HCEC 1CT (cell line): ENCODE data around the gene CACNG4.
A peak's percentile ranks its signal among the peaks of the same experiment; 100 is the strongest.
"Not testable (repeated sequence)": the region's sequence is repeated elsewhere in the genome, so short reads cannot be mapped to it uniquely, and the experiment has no call there.

Experiments used
- DNase-seq: peaks from one replicate; pipeline ENCODE4 v3.0.0-alpha.2; 2017

Gene CACNG4

GRCh38 chr17:67018471-67019434 lies 54.2 kb downstream of the CACNG4 start:
- DNase-seq: no peak

DNA sequence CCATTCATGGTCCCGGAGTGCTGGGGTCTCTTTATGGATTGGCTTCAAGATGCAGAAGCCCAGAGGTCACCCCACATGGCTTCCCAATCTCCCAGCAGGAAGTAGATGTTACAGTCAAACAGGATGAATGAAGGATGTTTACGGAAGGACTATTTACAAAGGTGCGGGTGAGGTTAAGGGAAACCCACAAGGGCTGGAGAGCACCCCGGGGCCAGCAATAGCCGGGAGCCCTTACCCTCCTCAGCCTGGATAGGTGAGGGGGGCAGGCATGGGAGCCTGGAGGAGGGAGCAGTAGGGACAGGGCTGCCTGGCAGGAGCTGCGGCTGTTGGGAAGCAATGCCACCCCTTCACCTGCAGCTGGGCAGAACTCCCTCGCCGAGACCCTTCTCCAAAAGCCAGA lies 55.3 kb downstream of the CACNG4 start:
- DNase-seq: no peak

GRCh38 chr17:67020293-67020766 lies 55.8 kb downstream of the CACNG4 start:
- no peak for DNase-seq

DNA sequence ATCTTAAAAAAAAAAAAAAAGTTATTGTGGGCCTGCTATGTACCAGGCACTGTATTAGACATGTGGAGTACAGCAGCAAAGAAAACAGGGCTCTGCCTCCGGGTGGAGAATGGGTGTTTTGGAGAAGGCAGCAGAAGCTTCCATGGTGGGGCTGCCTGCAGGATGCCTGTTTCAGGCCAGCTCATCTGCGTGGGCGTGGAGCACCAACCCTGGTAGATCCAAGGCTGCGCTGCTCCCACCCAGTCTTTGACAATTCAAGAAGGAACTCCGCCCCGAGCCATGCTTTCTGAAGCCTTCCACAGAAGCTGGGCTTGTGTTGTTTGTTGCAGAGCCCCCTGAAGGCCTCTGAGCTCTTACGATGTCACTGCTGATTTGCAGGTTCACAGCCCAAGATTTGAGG lies 56.7 kb downstream of the CACNG4 start:
- DNase-seq: no peak

DNA sequence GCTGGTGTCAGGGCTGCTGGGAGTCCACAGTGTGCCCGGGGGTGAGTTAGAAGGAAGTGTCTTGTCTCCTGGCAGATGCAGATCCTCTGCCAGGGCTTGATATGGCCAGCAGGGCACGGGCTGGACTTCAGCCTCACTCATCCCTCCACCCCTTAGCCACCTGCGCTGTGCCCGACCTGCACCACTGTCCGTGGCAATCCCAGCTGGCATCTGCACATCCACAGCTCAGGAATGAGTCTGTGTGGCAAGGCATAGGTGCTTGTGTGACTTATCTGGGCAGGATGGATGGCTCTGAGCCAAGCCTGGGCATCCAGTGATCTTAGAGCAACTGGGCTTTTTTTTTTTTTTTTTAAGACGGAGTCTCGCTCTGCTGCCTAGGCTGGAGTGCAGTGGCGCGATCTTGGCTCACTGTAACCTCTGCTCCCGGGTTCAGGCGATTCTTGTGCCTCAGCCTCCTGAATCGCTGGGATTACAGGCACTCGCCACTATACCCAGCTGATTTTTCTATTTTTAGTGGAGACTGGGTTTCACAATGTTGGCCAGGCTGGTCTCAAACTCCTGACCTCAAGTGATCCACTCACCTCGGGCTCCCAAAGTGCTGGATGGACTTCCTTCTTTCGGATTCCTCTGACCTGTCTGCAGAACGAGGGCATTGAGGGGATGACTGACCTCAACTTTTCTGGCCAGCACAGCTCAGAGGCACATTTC lies 57.4 kb downstream of the CACNG4 start:
- DNase-seq: no peak

GRCh38 chr17:67022451-67022810 lies 57.9 kb downstream of the CACNG4 start:
- DNase-seq: no peak

DNA sequence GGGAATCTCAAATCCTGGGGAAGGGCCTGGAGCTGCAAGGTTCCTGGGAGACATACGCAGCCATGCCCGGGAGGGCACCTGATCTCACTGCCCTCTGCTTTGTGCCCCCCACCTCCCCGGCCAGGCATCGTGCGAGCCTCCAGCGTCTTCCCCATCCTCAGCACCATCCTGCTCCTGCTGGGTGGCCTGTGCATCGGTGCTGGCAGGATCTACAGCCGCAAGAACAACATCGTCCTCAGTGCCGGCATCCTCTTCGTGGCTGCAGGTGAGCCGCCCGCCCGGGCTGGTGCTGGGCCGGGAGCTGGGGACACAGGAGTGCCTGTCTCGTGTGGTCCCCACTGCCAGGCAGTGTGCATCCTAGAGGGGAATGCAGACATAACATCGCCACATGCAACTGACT lies 60.2 kb downstream of the CACNG4 start:
- DNase-seq: no peak

GRCh38 chr17:67025216-67025792 lies 60.8 kb downstream of the CACNG4 start:
- no peak for DNase-seq

DNA sequence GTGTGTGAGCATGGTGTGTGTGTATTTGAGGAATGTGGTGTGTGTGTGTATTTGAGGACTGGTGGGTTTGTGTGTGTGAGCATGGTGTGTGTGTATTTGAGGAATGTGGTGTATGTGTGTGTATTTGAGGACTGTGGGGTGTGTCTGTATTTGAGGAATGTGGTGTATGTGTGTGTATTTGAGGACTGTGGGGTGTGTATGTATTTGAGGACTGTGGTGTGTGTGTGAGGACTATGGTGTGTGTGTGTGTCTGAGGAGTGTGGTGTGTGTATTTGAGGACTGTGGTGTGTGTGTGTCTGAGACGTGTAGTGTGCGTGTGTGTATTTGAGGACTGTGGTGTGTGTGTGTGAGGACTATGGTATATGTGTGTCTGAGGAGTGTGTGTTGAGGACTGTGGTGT lies 61.8 kb downstream of the CACNG4 start:
- no peak for DNase-seq

DNA sequence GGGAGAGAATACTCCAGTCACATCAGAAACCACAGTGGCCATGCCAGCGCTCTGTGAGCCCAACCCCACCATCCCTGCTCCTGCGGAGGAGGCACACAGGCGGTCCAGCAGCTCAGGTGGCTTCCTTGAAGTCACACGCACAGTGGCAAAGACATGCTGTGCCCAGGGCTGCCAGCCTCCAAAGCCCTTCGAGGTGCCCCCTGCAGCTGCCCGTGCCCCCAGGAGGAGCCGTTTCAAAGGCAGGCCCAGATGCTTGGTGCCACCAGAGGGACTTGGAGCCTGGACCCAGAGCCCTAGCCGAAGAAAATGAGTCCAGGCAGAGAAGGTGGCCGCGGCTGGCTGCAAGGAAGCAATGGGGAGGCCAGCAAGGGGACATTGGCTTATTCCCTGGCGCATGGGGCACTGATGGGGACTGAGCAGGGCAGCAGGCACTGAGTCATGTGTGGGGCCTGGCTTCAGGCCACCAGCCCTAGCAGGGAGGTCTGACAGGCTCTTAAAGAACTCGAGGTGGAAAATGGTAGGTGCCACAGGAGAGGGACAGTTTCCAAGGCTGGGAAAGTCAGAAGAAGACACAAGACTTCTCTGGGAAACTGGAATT lies 62.6 kb downstream of the CACNG4 start:
- DNase-seq: peak; percentile 13

DNA sequence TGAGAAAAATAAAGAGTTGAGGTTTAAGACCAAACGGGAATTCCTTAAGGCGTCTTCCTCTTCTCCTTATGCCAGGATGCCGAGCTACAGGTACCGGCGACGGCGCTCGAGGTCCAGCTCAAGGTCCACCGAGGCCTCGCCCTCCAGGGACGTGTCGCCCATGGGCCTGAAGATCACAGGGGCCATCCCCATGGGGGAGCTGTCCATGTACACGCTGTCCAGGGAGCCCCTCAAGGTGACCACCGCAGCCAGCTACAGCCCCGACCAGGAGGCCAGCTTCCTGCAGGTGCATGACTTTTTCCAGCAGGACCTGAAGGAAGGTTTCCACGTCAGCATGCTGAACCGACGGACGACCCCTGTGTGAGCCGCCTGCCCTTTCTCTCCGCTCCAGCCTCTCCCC lies 66.1 kb downstream of the CACNG4 start:
- DNase-seq: no peak

- no peak for DNase-seq
Measured at GRCh38 chr17:67032382-67032781, 67.9 kb downstream of the CACNG4 start.

GRCh38 chr17:67032985-67033384 lies 68.5 kb downstream of the CACNG4 start:
- no peak for DNase-seq

- DNase-seq: no peak
Measured at GRCh38 chr17:67033613-67034012, 69.1 kb downstream of the CACNG4 start.

DNA sequence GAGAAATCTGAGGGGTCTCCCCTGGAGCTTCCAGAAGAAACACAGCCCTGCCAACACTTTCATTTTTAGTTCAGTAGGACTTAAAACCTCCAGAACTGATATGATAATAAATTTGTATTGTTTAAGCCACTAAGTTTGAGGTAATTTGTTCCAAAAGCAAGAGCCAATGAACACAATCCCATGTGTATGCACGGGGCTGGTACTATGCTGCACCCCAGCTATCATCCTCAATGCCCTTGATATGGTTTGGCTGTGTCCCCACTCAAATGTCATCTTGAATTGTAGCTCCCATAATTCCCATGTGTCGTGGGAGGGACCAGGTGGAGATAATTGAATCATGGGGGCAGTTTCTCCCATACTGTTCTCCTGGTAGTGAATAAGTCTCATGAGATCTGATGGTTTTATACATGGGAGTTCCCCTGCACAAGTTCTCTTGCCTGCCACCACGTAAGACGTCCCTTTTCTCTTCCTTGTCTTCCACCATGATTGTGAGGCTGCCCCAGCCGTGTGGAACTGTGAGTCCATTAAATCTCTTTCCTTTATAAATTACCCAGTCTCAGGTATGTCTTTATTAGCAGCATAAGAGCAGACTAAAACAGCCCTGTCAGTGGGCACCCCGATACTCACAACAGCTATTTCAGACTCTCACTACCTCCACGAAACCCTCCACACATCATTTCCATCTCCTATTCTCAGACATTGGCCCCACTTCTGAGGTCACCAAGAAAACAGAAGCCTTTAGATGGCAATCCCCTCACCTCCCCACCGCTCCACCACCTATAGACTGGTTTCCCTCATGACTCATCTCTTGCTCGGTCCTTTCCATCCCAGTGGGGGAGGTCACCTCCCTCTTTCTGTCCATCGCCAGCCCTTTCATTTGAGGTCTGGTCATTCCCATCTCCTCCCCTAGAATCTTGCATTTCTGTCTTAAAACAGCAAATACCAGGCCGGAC lies 70.9 kb downstream of the CACNG4 start:
- DNase-seq: no peak

- no peak for DNase-seq
Measured at GRCh38 chr17:67038861-67039365, 74.4 kb downstream of the CACNG4 start.

- DNase-seq: no peak
Measured at GRCh38 chr17:67040652-67041051, 76.1 kb downstream of the CACNG4 start.

DNA sequence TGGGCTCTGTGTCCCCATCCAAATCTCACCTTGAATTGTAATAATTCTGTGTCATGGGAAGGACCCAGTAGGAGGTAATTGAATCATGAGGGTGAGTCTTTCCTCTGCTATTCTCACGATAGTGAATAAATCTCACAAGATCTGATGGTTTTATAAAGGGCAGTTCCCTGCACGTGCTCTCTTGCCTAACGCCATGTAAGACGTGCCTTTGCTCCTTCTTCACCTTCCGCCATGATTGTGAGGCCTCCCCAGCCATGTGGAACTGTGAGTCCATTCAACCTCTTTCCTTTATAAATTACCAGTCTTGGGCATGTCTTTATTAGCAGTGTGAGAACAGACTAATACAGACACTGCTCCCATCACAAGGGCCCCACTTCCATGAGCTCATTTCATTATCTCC lies 76.6 kb downstream of the CACNG4 start:
- not testable (repeated sequence) for DNase-seq

DNA sequence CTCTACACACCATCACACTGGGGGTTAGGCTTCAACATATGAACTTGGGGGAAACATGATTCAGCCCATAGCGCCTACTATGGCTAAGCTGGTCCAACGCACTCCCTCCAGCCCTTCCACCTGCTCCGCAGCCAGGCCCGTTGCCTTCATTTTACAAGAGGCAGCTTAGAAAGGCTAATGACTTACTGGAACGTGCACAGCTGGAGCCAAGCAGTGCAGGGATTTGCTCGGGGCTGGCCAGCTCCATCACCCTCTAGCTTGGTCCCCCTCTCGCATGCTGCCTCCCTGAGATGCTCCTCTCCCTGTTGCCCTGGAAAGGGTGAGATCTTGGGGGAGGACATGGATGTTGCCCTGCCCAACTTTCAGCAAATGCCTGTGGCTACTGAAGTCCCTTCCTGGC lies 77.0 kb downstream of the CACNG4 start:
- DNase-seq: no peak

DNA sequence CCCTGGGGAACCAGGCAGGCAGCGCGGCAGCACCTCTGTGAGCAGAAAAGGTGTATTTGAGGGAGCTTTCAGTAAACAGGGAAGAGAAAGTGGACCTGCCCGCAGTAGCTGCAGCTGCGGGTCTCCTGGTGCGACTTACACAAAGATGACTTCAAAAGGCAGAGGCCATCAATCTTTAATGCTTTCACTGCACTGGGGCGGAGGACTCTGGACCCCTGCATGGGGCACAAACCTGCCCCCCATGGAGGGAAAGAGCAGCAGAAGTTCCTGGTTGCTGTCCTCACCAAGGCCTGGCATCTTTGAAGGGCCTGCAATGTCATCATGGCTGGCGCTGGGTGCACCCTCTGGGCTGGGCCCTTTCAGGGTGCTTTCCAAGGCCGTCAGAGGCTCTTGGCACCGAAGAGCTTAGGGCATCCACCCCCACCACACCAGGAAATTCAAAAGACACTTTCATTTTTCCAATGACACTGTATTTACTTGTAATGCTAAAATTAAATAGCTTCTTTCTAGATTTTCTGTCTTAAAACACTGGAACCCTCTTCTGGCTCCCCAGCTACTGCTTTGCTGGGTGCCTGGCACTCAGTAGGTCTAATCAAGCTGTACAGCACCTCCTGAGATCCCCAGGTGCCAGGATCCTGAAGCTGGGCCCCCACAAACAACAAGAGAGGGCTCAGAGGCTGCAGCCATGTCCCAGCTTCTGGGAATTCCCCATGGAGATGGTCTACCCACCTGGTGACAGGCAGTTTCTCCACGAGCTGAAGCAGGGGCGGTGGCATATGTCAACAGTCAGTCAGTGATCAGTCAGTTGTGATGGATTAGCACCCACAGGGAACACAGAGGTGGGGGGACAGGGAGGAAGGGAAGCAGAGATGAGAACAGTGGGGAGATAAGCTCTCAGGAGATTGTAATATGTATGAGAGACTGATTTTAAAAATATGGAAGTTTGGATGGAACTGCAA lies 77.7 kb downstream of the CACNG4 start:
- no peak for DNase-seq

DNA sequence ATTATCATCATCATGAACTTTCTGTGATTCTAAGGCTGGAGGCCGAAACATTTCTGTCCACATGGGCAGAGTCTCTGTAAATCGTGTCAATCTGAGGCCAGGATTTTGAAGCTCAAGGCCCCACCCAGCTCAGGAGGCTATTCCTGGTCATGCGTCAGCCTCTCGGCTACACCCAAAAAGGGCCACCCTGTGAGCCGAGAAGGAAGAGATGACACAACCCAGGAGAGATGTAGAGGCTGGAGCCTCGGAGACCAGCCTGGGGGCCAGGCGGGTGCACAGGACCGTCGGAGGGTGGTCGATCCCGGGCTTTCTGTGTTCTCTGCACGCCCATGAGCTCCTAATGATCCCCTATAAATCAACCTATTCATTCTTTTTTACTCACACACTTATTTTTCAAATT lies 78.8 kb downstream of the CACNG4 start:
- no peak for DNase-seq
